Inflammatory macrophage treated with lipopolysaccharide for 1 hour (primary cell): ENCODE measurements around the gene KLHL8.
A peak's percentile ranks its signal among the peaks of the same experiment; 100 is the strongest.

Source experiments
- DNase-seq, 2 donors: peaks; one replicate each; pipeline ENCODE4 v3.0.0-alpha.2; 2020 to 2022

KLHL8 gene

DNA sequence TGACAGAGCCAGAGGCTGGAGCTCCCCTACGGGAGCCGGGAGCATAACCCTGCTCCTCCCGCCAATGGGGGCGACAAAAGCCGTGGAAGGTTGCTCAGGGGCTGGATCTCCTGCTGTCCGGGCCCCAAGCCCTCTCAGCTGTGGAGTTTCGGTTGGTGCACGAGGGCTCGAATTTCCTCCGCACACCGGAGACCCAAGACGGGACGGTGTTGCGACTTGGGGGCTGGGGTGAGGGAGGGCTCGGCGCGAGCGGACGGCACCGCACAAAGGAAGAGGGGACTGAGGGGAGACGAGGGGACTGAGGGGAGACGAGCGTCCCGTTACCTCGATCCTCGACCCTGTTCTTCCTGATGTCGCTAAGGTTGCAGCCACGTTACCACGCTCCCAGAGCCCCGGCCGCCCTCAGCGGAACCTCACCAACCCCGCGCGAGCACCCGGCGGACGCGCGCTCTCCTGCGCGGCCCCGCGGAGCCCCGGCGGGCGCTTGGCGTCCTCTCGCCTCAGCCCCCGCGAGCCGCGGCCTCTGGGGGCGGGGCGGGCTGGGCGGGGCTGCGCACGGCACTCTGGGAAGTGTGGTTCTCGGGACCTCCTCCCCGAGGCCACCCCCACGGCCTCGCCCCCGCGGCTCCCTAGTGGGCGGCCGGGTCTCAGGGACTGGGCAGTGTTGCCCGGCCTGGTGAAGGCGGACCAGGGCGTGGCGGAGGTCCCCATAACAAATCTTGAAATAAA, at the start of gene KLHL8:
Gene KLHL8 (minus strand): TSS at position 525 of the 729 bp plus-strand sequence. CDS start 25,079 bp downstream, outside the sequence.
- DNase-seq, result peak; percentile 93 to 94

DNA sequence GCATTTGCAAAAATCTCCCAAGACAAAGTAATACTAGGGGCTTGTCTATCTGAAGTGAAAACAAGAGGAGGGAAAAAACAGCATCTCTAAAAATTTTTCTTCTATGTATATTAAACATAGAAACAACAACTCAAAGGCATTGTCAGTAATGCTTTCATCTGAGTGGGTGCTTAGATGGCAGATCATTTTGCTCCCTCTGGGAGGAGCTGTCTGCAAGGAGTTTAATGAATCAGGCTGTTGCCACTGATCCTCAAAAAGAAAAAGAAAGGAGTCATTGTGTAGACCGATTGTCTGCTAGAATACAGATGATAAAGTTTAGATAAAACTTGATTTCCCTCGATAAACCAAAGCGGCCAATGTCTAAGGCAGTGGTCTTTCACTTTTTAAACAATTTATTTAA, 49.7 kb upstream of the KLHL8 start:
- DNase-seq, result peak in 1 of 2 donors; percentile 14

DNA sequence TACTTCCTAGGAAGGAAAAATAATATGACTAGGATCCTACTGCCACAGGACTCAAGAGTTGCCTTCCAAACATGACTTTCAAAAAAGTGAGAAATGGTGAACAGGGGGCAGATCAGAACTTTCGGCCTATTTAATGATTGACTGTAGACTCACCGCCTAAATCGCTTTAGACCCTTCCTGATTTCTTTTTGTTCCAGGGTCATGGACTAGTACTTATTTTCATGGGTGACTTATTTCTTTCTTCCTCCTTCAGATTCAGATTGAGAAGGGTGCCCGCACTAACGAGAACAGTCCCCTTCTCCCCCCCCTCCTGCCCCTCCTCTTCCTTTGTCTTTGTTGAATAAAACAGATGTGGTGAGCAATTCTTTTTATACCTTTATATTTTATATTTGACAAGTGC, 48.0 kb upstream of the KLHL8 start:
- DNase-seq, result no peak

DNA sequence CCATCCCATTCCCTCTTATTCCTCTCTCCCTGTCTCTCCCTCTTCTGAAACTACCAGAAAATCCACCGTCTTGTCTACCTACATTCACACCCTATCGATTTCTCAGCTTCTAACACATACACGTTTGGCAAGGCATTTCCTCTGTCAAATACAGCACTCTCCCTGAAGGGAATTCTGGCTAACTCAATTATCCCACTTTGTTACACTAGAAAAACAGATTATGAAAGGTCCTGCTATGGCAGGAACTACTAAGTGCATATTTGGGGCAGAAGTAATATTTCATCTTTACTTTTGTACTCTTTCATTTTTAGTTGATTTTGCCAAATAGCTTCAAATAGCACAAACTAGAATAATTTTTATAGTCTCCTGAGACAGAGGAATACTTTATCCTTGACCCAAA, 46.6 kb upstream of the KLHL8 start:
- no peak for DNase-seq

DNA sequence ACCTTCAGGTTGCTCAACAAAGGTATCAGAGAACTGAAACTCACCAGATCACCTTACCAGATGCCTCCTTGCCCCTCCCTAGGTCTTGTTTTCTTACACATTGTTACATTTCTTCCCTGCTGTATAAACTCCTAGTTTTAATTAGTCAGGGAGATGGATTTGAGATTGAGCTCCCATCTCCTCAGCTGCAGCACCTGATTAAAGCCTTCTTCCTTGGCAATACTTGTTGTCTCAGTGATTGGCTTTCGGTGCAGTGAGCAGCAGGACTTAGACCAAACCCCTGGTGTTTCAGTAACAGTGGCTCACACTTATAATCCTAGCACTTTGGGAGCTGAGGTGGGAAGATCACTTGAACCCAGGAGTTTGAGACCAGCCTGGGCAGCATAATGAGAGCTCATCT, 42.5 kb upstream of the KLHL8 start:
- no peak for DNase-seq

DNA sequence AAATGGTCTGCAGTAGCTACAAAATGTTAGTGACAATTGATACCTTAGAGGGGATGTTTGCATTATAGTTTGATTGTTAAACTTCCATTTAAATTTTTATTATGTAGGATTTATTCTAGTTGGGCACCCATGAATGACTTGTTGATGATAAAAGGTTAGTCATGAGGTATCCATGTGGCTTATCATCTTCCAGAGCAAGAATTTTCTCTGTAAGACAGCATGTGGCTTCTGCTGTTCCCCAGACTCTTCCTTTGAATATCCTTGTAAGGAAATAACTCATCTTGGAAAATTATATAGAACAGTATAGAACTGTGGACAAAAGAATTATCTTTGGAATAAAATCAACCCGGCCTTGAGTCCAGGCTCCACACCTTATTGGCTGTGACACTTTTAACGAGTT, 40.1 kb upstream of the KLHL8 start:
- no peak for DNase-seq

DNA sequence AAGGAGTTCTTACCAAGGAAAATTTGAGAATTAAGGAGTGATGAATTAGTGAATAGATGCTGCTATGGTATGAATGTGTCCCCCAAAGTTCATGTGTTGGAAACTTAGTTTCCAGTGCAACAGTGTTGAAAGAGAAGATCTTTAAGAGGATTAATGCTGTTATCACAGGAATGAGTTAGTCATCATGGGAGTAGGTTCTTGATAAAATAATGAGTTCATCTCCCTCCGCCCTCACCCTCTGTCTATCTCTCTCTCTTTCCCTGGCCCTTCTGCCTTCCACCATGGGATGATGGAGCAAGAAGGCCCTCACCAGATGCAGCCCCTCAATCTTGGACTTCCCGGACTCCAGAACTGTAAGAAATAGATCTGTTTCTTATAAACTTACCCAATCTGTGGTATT, 38.3 kb upstream of the KLHL8 start:
- no peak for DNase-seq

DNA sequence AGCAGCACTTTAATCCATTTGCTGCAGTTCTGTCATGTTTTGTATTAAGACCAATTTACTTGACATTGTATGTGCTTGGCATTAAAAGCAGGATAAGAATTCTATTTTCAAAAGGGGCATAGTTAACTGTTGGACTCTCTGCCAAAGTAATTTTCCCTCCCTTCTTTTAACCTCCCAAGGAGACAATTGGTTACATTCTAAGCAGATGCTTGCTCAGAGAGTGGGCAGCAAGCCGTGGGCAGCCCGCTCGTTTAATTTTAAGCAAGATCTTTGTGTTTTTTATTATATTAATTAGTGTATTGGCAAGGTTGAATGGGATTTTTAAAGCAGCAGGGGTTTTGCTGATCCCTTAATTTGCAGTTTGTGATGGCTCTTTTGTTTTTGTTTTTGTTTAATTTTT, 37.1 kb upstream of the KLHL8 start:
- no peak for DNase-seq

DNA sequence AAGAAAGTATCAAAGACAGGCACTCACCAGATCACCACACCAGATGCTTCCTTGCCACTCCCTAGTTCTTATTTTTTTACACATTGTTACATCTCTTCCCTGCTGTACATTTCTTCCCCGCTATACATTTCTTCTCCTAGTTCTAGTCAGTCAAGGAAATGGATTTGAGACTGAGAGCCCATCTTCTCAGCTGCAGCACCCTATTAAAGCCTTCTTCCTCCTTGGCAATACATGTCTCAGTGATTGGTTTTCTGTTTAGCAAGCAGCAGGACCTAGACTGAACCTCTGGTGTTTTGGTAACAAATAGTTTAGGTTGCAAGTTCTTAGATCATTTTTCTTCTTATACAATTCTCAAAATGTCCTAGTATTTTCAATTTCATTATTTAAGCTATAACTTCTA, 35.3 kb upstream of the KLHL8 start:
- no peak for DNase-seq

DNA sequence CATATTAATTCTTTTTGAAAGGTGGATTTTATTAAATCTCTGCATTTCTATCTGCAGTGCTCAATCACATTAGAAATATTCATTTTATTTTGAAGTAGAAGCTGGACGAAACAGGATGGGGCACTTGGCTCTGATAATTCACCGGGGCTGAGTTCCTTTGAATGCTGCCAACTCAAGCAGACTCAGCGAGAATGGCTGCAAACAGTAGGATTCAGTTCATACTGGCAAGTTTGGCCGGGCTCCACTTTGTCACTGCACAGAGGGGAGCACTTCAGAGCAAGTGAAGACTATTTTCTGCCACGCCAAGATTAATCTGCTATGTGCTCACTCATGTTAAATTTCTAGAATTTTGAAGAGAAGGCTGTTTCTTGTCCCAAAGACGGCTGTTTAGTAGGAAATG, 30.7 kb upstream of the KLHL8 start:
- DNase-seq, result no peak

DNA sequence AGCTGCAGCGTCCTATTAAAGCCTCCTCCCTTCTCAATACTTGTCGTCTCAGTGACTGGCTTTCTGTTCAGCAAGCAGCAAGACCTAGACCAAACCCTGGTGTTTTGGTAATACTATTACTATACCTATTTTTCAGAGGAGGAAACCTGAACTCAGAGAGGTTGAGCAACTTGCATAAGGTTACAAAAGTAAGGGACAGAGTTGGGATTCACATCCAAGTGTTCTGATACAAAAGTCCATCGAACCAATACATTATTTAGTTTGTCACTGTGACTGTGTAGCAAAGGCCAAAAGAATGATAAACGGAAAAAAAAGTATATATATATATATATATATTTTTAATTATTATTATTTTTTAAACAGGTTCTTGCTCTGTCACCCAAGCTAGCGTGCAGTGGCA, 29.9 kb upstream of the KLHL8 start:
- DNase-seq, result no peak

DNA sequence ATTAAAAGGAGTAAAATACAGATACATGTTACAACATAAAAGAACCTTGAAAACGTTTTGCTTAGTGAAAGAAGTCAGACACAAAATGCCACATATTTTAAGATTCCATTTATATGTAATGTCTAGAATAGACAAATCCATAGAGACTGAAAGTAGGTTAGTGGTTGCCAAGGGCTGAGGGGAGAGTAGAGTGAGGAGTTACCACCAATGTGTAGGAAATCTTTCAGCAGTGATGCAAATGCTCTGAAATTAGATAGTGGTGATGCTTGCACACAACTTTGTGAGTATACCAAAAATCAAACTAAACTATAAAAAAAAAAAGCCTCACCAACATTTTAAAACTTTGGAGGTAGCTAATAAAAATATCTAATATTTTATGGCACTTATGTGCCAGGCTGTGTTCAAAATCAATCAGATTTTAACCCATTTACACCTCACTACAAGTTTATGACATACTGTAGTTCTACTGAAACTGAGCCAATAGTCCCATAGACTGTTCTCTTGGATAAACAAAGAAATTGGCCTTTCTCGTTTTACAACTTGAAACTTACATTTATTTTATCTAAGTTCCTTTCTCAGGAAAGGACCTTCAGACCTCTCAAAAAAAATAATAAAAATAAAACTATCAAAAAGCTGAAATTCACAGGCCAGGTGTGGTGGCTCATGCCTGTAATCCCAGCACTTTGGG, 29.1 kb upstream of the KLHL8 start:
- no peak for DNase-seq

DNA sequence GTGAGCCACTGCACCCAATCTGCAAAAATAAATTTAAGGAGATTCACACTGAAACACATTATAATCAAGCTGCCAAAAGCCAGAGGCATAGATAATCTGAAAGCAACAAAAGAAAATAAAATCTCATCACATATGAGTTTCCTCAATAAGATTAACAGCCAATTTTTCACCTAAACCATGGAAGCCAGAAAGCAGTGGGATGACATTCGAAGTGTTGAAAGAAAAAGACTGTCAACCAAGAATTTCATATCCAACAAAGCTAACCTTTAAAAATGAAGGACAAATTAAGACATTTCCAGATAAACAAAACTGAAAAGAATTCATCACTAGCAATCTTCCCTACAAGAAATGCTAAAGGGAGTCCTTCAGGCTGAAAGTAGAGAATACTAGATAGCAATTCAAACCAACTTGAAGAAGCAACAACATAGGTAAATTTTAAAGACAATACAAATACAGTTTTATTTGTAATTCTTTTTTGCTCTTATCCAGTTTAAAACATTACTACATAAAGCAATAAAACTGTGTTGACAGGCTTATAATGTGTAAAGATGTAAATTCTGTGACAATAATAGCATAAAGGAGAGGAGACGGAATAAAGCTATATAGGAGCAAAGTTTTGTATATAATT, 23.1 kb upstream of the KLHL8 start:
- no peak for DNase-seq

DNA sequence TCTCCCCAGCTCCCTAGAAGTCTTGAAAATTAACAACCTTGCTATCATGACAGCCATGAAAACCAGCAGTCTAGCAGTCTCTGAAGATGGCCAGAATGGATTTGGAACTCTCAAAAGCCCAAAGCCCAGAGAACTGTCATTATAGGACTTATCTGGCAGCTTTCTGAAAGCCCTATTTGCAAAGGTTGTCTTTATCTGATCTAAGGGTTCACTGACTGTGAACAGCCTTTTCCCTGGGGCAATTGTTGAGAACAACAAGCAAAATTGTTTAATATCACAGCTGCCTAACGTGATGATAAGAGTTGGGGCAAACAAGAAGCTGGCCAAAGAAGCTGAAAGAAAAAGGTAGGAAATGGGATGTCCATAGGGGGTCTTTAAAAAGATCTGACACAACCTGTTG, 20.9 kb upstream of the KLHL8 start:
- DNase-seq, result no peak

DNA sequence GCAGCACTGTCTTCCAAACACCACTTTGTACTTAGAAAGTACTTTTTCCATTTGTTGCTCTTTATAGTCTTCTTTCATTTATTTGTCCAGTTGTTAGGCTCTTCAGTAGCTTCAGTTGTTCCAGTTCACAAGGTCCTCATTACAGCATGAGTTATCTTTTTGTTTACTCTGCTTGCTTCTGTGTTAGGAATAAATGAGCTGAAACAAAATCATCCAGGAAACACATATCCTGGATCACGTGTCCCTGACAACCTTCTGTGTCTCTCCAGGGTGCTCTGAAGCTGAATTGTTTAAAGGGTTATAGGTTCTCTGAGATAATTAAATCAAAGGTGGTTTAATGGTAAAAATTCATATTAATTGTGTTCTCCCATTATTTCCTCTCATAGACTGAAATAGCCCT, 19.9 kb upstream of the KLHL8 start:
- no peak for DNase-seq

DNA sequence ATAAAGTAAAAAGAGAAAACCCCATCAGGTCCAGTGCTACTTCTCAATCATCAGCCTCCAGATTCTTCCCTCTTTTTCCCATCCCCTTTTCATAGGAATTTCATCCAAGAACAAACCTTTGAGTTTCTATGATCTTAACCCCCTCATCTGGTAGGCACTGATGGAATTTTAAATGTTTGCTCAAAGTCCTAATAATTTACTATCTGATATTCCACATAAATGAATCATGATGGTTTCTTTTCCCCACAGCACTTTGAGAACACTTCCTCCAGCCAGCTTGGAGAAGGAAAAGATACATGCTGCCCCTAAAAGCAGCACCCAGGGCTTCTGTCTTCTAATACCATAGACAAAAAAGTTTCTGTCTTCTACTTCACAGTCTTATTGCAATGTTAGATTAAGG, 19.4 kb upstream of the KLHL8 start:
- DNase-seq, result no peak

DNA sequence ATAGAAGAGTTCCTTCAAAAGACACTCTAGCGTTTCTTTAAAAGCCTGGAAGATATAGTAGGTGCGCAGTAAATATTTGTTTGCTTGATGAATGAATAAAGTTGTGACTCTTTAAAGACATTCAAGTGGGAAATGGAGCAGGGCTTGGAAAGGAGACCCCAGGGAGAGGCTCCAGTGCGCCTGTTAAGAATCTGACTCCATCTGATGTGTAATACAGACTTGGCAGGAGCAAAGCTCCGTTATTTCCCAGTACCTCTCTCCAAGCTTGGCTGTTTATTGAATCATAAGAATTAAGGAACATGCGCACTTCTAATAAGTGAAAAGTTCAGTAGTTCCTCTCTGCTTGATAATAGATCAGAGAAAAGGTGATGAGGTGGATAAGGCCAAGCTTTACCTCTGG, 18.8 kb upstream of the KLHL8 start:
- DNase-seq, result no peak

DNA sequence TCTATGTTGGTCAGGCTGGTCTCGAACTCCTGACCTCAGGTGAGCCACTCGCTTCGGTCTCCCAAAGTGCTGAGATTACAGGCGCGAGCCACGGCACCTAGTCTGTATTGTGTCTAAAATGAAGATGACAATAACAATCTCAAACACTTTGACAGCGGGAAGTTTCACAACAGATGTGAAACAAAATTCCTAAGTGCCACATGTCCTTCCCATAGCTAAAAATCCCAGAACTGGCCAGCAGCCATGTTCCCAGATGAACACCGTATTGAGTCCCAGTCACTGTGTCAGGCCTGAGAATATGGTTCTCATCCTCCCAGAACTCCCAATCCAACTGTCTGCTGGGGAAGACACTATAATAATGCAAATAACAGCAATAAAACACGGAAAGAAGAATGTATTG, 16.4 kb upstream of the KLHL8 start:
- DNase-seq, result no peak

DNA sequence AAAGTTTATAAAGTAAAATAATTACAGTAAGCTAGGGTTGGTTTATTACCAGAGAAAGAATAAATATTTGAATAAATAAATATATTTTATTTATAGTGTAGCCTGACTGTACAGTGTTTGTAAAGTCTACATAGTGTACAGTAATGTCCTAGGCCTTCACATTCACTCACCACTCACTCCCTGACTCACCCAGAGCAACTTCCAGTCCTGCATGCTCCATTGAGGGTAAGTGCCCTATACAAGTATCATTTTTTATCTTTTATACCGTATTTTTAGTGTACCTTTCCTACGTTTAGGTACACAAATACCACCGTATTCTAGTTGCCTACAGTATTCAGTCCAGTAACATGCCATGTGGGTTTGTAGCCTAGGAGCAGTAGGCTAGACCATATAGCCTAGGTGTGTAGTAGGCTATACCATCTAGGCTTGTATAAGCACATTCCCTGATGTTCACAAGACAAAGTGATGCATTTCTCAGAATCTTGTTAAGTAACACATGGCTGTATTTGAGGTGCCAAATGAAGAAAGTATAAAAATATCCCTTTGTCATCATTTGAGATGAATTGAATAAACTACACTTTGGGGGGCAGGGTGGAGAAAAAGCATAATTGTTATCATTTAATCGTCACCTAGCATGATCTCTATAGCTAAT, 14.7 kb upstream of the KLHL8 start:
- DNase-seq, result no peak

DNA sequence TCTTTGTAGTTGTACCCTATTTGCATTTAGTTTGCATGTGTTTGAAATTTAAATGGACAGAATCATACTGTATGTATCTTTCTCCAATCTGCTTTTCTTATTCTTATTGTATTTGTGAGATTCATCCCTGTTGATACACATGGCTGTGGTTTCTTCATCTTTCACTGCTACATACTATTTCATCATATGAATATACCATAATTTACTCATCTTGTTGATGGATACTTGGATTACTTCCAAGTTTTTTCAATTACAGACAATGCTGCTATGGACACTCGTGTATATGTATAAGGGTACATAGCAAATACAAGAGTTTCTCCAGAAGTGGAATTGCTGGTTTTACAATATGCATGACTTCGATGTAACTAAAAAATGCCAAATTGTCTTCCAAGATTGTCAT, 11.8 kb upstream of the KLHL8 start:
- DNase-seq, result no peak

DNA sequence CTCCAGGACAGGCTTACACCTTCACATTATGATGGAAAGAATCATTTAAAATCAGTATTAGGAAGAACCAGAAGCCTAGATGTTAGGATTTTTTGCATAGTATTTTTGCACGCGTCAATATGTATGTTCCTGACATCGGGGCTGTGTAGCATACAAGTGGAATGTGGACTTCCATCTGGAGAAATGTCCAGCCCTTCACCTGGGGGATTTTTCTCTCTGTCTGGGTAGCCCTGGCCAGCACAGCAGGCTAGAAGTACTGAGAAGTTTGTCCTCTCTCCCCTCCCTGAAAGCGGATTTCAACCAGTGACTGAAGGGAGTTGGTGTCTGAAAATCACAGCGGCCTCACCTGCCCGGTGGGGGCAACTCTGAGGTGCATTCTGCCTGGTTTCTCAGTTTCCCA, 10.4 kb upstream of the KLHL8 start:
- DNase-seq, result no peak

DNA sequence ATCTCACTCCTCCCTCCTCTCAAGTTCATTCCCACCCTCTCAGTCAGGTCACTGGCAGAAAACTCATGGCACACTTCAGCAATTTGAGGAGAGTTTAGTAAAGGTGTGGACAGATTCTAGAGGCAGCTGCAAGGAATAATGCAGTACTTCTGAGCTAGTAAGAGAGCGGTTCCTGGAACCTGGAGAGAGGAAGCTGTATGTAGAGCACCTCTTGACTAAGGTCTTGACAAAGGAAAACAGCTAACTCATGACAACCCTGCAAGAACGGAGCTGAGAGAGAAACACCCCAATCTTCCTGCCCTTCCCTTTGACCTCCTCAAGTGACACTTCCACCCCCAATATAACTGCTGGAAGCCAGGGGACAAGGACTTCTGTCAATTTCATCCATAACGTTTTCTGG, 9.6 kb upstream of the KLHL8 start:
- DNase-seq, result no peak

DNA sequence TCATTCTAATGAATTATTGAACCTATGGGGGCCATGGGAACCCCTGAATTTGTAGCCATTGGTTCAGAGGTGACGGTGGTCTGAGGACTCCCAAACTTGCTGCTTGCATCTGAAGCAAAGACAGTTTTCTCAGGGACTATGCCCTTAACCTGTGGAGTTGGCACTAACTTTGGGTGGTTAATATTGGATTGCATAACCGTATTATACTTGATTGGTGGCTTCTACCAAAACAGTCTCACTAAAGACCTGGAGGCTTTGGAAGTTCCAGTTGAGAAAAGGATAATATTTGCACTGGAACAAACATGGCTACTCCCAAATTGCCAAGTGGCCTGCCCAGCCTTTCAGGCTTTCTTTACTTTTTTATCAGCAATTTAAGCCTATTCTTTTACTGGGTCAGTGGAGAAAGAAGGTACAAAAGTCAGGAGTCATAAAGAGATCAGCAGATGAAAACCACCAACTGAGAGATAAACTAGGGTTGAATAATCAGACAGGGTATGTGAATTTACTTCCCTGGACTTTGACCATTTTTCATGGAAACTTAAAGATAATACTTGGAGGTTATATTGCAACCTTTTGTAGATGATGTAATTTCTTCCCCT, 7.9 kb upstream of the KLHL8 start:
- DNase-seq, result no peak
